Middle frontal gyrus (tissue), 1 donor: ENCODE measurements around the gene PABPN1L.

Experiments used
- DNase-seq: peaks from one replicate; pipeline ENCODE4 v3.0.0-alpha.2; 2015; ENCODE audit warnings: low spot score; ENCODE audit errors: extremely low spot score

The PABPN1L gene, protein sequence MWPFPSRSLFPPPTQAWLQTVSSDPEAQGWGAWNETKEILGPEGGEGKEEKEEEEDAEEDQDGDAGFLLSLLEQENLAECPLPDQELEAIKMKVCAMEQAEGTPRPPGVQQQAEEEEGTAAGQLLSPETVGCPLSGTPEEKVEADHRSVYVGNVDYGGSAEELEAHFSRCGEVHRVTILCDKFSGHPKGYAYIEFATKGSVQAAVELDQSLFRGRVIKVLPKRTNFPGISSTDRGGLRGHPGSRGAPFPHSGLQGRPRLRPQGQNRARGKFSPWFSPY

GRCh38 chr16:88866151-88866920, at the start of gene PABPN1L:
PABPN1L (minus strand) TSS chr16:88866660; CDS start chr16:88866606, 54 bp downstream.
- no peak for DNase-seq

- DNase-seq, result no peak
These were observed 49.3 kb upstream of the PABPN1L start for GRCh38 chr16:88915639-88916327.

DNA sequence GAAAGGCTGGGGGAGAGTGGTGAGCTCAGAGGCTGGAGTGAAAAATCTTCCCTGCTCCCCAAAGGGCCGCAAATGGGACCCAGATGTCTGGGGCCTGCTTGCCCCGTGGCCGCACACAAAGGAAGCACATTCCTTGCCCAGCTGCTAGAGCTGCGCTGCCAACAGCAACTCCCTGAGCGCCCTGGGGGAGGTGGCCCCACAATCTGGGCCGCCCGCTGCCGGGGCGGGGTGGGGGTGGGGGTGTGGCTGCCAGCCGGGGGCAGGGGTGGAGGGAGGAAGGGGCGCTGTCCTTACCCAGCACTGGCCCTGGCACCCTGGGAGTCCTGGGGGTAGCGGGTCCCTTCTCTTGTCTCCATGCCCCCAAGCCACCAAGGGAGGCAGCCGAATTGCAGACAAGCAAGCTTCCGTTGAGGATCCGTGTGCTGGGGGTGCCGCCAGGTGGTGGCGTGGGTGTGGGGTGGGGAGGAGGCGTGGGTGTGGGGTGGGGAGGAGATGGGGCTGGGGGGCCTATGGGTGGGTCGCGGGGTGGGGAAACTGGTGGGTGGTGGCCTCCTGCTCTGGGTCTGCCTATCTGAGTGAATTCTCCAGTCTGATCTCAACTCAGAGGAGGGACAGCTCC, 48.4 kb upstream of the PABPN1L start:
- DNase-seq, result no peak

- DNase-seq, result no peak
These were observed 47.4 kb upstream of the PABPN1L start for GRCh38 chr16:88913870-88914269.

GRCh38 chr16:88913001-88913612, 46.6 kb upstream of the PABPN1L start:
- no peak for DNase-seq

DNA sequence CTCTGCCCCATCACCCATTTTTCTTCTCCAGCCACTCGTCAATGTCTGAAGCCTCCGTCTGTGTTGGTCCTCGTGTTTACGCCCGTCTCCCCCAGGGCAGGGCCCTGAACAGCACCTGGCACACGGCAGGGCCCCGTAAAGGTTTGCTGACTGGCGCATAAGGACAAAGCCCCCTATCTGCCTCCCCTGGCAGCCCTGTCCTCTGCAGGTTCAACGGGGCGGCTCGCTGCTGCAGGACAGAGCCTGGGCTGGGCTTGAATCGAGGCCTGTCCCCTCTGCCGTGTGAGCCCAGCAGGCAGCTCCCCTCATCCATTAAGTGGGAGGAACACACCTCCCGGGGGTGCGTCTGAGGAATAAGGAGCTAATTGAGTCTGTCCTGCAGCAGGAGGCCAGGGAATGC, 46.1 kb upstream of the PABPN1L start:
- DNase-seq, result no peak

GRCh38 chr16:88911946-88912310, 45.5 kb upstream of the PABPN1L start:
- DNase-seq, result no peak

DNA sequence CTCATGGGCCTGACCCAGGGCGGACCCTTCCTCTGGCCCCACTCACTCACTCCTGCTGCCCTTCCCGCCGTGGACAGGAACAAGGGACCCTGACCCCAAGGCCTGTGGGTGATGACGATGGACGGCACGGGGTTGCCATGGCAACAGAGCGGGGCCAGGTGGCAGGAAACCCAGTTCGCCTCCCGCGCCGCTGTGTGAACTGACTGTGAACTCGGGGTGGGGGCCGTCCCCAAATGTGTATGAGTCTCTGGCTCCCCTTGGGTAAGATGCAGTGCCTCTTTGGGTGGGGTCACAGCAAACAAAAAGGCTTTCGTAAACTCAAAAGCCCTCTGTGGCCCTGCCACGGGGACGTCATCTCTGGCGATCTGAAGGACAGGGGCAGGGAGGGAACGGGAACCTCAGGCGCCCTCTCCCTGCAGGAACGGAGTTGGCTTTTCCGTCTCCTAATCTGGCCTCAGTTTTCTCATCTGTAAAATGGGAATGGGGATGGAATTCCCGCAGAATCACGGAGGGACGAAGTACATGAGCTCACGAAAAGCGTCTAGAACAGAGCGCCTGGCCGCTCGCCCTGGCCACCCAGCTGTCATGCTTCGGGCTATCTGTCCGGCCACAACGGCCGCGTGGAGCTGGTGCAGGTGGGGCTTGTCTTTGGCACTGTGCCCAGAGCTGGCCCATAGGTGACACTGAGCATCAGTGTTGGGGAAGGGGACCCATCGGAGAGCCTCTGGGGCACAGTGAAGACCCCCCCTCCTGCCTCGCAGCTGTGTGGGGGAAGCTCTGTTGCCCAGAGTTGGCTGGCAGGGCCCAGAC, 44.9 kb upstream of the PABPN1L start:
- DNase-seq, result no peak

DNA sequence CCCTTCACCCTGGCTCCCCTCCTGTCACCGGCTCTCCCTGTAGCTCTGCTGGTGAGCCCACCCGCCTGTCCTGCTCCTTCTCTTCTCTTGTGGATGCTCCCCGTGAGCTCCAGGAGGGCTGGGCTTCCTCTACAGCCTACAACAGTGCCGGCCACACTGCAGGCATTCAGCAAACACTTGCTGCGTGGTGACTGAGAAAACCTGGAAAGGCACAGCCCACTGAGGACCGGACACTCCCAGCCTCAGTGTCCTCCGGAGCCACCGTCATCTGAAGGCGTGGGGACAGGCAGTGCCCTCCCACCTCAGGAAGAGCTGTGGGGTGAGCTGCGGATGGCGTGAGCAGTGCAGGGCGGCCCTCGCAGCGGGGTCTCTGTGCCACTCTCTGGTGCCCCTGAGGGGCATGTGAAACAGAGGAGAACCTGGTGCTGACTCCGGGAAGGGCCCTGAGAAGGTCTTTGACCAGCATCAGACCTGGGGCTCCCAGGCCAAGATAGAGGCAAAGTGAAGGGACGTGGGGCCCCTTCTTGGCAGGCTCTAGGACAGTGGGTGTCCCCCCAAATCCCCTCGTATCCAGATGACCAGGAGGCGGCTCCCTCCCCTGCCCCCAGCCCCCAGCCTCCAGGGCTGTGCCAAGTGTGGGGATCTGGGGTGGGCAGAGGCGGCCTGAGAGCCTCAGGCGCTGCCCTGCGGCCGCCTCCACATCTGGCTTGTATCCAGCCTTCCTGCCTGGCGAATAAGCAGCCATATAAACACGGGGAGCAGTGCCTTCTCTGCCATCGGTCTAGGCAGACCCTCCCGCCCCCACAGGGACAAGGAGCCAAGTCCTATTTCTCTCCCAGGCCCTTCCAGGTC, 44.0 kb upstream of the PABPN1L start:
- DNase-seq, result no peak

- DNase-seq, result no peak
These were observed 43.2 kb upstream of the PABPN1L start for GRCh38 chr16:88909431-88910210.

GRCh38 chr16:88908307-88908706, 41.8 kb upstream of the PABPN1L start:
- no peak for DNase-seq

DNA sequence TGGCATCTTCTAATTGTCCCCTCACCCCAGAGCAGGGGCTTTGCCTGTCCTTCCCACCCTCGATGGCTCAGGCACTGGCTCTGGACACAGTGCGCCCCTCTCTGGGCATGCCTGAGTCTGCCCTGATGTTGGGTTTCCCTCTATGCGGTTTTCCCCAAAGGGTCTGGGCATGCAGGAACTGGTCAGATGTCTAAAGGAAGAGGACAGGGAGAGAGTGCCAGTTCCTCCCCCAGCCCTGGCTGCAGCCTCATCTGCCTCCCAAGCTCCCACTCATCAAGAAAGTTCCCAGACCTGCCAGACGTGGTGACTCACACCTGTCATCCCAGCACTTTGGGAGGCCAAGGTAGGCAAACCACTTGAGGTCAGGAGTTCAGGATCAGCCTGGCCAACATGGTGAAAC, 41.3 kb upstream of the PABPN1L start:
- DNase-seq, result no peak

- DNase-seq, result no peak
These were observed 40.2 kb upstream of the PABPN1L start for GRCh38 chr16:88906535-88907105.

DNA sequence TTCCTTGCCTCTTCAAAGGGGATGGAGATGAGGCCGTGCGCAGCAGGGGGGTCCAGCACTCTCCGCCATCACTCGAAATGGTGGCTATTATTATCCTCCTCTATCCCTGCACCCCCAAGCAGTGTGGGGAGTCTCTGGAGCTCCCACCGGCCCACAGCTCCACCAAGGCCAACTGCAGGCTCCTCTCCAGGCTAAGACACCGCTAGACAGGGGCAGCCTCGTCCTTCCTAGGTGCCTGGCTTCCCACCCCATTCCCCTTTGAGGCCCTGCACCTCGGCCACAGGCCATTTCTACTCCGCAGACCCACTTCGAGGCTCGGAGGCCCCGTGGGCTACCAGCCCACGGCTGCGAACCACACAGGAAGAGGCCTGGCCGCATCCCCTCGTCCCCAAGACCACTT, 39.6 kb upstream of the PABPN1L start:
- no peak for DNase-seq

DNA sequence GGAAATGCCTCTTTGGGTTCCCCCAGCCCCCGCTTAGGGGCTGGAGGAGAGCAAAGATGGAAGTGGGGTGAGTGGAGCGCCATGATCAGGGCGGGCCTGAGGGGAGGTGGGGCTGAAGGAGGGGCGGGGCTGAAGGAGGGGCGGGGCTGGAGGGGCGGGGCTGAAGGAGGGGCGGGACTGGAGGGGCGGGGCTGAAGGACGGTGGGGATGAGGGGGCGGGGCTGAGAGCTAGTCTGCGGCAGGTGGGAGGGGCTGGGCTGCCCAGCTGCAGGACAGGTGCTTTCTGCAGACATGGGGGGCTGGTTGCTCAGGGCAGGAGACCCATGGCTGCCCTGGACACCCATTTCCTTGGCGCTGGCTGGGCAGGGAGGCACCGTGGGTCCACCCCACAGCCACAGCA, 39.1 kb upstream of the PABPN1L start:
- no peak for DNase-seq

- DNase-seq, result no peak
These were observed 38.4 kb upstream of the PABPN1L start for GRCh38 chr16:88904676-88905365.

GRCh38 chr16:88903267-88903666, 36.8 kb upstream of the PABPN1L start:
- no peak for DNase-seq

- no peak for DNase-seq
These were observed 36.3 kb upstream of the PABPN1L start for GRCh38 chr16:88902744-88903143.
